NOMO-1 treated with DMSO at 0.1 percent for 48 hours (cell line): ENCODE results near the gene ZNF79.

Experiments used
- DNase-seq: peaks from one replicate; lab custom pipeline; 2025; ENCODE audit not compliant: unreplicated experiment; lab: John Stamatoyannopoulos, UW

Gene ZNF79

GRCh38 chr9:127397646-127398274, 26.4 kb upstream of the ZNF79 start:
- no peak for DNase-seq

GRCh38 chr9:127398275-127398647, 25.9 kb upstream of the ZNF79 start:
- DNase-seq, result no peak

- no peak for DNase-seq
These were observed 25.3 kb upstream of the ZNF79 start for GRCh38 chr9:127398715-127399400.

- no peak for DNase-seq
These were observed 24.4 kb upstream of the ZNF79 start for GRCh38 chr9:127399736-127400269.

- no peak for DNase-seq
These were observed 21.6 kb upstream of the ZNF79 start for GRCh38 chr9:127402401-127403090.

GRCh38 chr9:127403507-127404192, 20.5 kb upstream of the ZNF79 start:
- no peak for DNase-seq

GRCh38 chr9:127404631-127405030, 19.6 kb upstream of the ZNF79 start:
- DNase-seq, result no peak

GRCh38 chr9:127405344-127406125, 18.6 kb upstream of the ZNF79 start:
- DNase-seq, result no peak

GRCh38 chr9:127406799-127407491, 17.2 kb upstream of the ZNF79 start:
- no peak for DNase-seq

GRCh38 chr9:127407492-127407843, 16.7 kb upstream of the ZNF79 start:
- no peak for DNase-seq

- peak; percentile 68 for DNase-seq
These were observed 13.1 kb upstream of the ZNF79 start for GRCh38 chr9:127411122-127411521.

- DNase-seq, result no peak
These were observed 9.0 kb upstream of the ZNF79 start for GRCh38 chr9:127415141-127415540.

GRCh38 chr9:127415657-127416056, 8.5 kb upstream of the ZNF79 start:
- no peak for DNase-seq

GRCh38 chr9:127417131-127418036, 6.8 kb upstream of the ZNF79 start:
- no peak for DNase-seq

GRCh38 chr9:127418037-127418471, 6.1 kb upstream of the ZNF79 start:
- no peak for DNase-seq

- DNase-seq, result no peak
These were observed 4.8 kb upstream of the ZNF79 start for GRCh38 chr9:127419348-127419747.

- DNase-seq, result no peak
These were observed 3.1 kb upstream of the ZNF79 start for GRCh38 chr9:127421057-127421456.

GRCh38 chr9:127422133-127422782, 1.9 kb upstream of the ZNF79 start:
- DNase-seq, result no peak

- DNase-seq, result no peak
These were observed 1.4 kb upstream of the ZNF79 start for GRCh38 chr9:127422787-127423186.
